Measurements from ENCODE around the gene ACSF2.

DNA sequence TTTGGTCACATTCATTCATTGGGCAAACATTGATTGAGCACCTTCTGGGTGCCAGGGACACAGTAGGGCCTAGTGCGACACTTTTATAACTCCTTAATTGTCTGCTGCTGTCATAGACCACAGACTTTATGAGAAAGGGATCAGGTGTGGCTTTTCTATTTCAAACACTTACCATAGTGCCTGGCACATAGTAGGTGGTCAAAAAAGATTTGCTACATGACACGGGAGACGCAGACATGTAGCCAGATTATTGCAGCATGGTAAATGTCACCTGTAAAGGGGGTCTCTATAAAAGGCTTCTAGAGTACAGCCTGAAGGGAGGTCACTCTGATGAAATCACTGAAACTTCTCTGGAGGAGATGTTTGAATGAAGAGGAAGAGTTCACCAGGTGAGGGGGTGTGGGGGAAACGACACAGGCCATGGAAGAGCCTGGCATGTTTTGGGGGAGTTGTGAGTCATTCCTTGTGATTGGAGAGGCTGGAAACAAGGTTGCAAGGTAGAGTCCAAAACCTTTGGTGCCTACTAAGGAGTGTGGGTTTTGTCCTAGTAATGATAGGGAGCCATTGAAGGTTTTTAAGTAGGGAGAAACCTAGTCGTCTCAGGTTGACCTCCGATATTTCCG is 54.2 kb downstream of the ACSF2 start:
- TF ChIP-seq, protein P1, sequence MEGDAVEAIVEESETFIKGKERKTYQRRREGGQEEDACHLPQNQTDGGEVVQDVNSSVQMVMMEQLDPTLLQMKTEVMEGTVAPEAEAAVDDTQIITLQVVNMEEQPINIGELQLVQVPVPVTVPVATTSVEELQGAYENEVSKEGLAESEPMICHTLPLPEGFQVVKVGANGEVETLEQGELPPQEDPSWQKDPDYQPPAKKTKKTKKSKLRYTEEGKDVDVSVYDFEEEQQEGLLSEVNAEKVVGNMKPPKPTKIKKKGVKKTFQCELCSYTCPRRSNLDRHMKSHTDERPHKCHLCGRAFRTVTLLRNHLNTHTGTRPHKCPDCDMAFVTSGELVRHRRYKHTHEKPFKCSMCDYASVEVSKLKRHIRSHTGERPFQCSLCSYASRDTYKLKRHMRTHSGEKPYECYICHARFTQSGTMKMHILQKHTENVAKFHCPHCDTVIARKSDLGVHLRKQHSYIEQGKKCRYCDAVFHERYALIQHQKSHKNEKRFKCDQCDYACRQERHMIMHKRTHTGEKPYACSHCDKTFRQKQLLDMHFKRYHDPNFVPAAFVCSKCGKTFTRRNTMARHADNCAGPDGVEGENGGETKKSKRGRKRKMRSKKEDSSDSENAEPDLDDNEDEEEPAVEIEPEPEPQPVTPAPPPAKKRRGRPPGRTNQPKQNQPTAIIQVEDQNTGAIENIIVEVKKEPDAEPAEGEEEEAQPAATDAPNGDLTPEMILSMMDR (conservative IDR thresholded peaks at IDR 0.05 in 1 of 2, IDR thresholded peaks at IDR 0.05 in 1 of 2; ENCODE audit: extremely low read depth in 1 of 2, insufficient read depth in 1 of 2, low read depth in 1 of 2, low read length in 2 of 2), result no peak
- TF ChIP-seq EZH2 (IDR thresholded peaks at IDR 0.05; ENCODE audit: borderline replicate concordance, low read length), result no peak
